Stimulated activated naive B cell treated with anti-CD40 and anti-IgM and Interleukin-4, amounts not matched to agents 10 μg/mL and 1 μg/mL and 100 μg/mL, for 72 hours (primary cell): Measurements from ENCODE around the gene KSR2.
A peak's percentile ranks its signal among the peaks of the same experiment; 100 is the strongest.

Experiments
- ATAC-seq, 2 donors: fragments of 150-1000 bp; cut with Tn5 transposase; replicated peaks; 2 replicates each; pipeline ENCODE4 v1.10.0; 2021; ENCODE audit warnings: moderate library complexity in 1 of 2
- DNase-seq: peaks from one replicate; pipeline ENCODE4 v3.0.0; 2021
- H3K27ac Mint-ChIP-seq: one replicate; pipeline ENCODE4 v1.8.0; 2022; ENCODE audit warnings: mild to moderate bottlenecking, mixed read lengths
- H3K27me3 Mint-ChIP-seq, 2 donors: one replicate each; pipeline ENCODE4 v1.8.0; 2022; ENCODE audit warnings: mixed read lengths in 2 of 2
- H3K36me3 Mint-ChIP-seq, 2 donors: one replicate each; pipeline ENCODE4 v1.8.0; 2022; ENCODE audit warnings: mixed read lengths in 2 of 2, mild to moderate bottlenecking in 1 of 2
- H3K4me1 Mint-ChIP-seq, 2 donors: one replicate each; pipeline ENCODE4 v1.8.0; 2022; ENCODE audit warnings: mixed read lengths in 2 of 2, mild to moderate bottlenecking in 1 of 2
- H3K4me3 Mint-ChIP-seq, 2 donors: one replicate each; pipeline ENCODE4 v1.8.0; 2022; ENCODE audit warnings: mild to moderate bottlenecking in 2 of 2, mixed read lengths in 2 of 2, moderate library complexity in 1 of 2
- H3K9me3 Mint-ChIP-seq, 2 donors: one replicate each; pipeline ENCODE4 v1.8.0; 2022; ENCODE audit warnings: mixed read lengths in 2 of 2, mild to moderate bottlenecking in 1 of 2

Gene KSR2

GRCh38 chr12:117589021-117589420 is 379.8 kb downstream of the KSR2 start:
- Mint-ChIP-seq H3K4me1 (no peaks in the 10 kb centered on the region), H3K4me3 (no peak overlapping the region), H3K27ac (no peak overlapping the region), H3K9me3 (peaks cover 16 to 19% of the 10 kb centered on the region in 2 donors), H3K36me3 (no peaks in the 10 kb centered on the region), H3K27me3 (peaks cover 4 to 29% of the 10 kb centered on the region in 2 donors)
- no peak for DNase-seq
- ATAC-seq: no peak

- H3K4me3 Mint-ChIP-seq: no peak overlapping the region
- peaks cover 16 to 19% of the 10 kb centered on the region in 2 donors for H3K9me3 Mint-ChIP-seq
- no peaks in the 10 kb centered on the region for H3K4me1 Mint-ChIP-seq
- DNase-seq: peak; percentile 8
- peak; percentile 39 to 54 for ATAC-seq
- H3K27ac Mint-ChIP-seq: no peak overlapping the region
- H3K27me3 Mint-ChIP-seq: peaks cover 15 to 36% of the 10 kb centered on the region in 2 donors
- H3K36me3 Mint-ChIP-seq: no peaks in the 10 kb centered on the region
Observed at GRCh38 chr12:117587631-117588287, 381.0 kb downstream of the KSR2 start.

GRCh38 chr12:117583677-117584225 is 385.0 kb downstream of the KSR2 start:
- Mint-ChIP-seq H3K4me1 (no peaks in the 10 kb centered on the region), H3K4me3 (no peak overlapping the region), H3K9me3 (peaks cover 0 to 1% of the 10 kb centered on the region in 2 donors), H3K36me3 (no peaks in the 10 kb centered on the region), H3K27me3 (peaks cover 15 to 31% of the 10 kb centered on the region in 2 donors), H3K27ac (no peak overlapping the region)
- no peak for ATAC-seq
- no peak for DNase-seq

GRCh38 chr12:117583092-117583491 is 385.7 kb downstream of the KSR2 start:
- H3K27me3 Mint-ChIP-seq: peaks cover 15 to 31% of the 10 kb centered on the region in 2 donors
- ATAC-seq: no peak

GRCh38 chr12:117582135-117582784 is 386.5 kb downstream of the KSR2 start:
- no peak for ATAC-seq
- no peak overlapping the region for H3K27ac Mint-ChIP-seq
- no peak overlapping the region for H3K4me3 Mint-ChIP-seq
- H3K36me3 Mint-ChIP-seq: no peaks in the 10 kb centered on the region
- DNase-seq: no peak
- no peaks in the 10 kb centered on the region for H3K4me1 Mint-ChIP-seq
- H3K9me3 Mint-ChIP-seq: peaks cover under 1 to 1% of the 10 kb centered on the region in 2 donors
- H3K27me3 Mint-ChIP-seq: peaks cover 15 to 30% of the 10 kb centered on the region in 2 donors

More at GRCh38 chr12:117583092-117583491, 385.7 kb downstream of the KSR2 start:
- no peak for DNase-seq
- no peak overlapping the region for H3K4me3 Mint-ChIP-seq
- H3K4me1 Mint-ChIP-seq: no peaks in the 10 kb centered on the region
- no peak overlapping the region for H3K27ac Mint-ChIP-seq
- H3K9me3 Mint-ChIP-seq: peaks cover 0 to 1% of the 10 kb centered on the region in 2 donors
- no peaks in the 10 kb centered on the region for H3K36me3 Mint-ChIP-seq

- Mint-ChIP-seq H3K36me3 (no peaks in the 10 kb centered on the region), H3K27ac (no peak overlapping the region), H3K27me3 (peaks cover 11 to 15% of the 10 kb centered on the region in 2 donors), H3K4me1 (no peaks in the 10 kb centered on the region), H3K9me3 (peaks cover 0 to 5% of the 10 kb centered on the region in 2 donors), H3K4me3 (no peak overlapping the region)
- ATAC-seq (peak; percentile 62 to 63), DNase-seq (no peak)
Observed at GRCh38 chr12:117580718-117581062, 388.1 kb downstream of the KSR2 start.

- no peak overlapping the region for H3K27ac Mint-ChIP-seq
- ATAC-seq: no peak
Observed at GRCh38 chr12:117580015-117580717, 388.6 kb downstream of the KSR2 start.

GRCh38 chr12:117577122-117577657 is 391.6 kb downstream of the KSR2 start:
- Mint-ChIP-seq H3K27me3 (peaks cover 0 to 6% of the 10 kb centered on the region in 2 donors), H3K4me3 (no peak overlapping the region), H3K9me3 (peaks cover 0 to 5% of the 10 kb centered on the region in 2 donors), H3K4me1 (no peaks in the 10 kb centered on the region), H3K36me3 (no peaks in the 10 kb centered on the region), H3K27ac (no peak overlapping the region)
- DNase-seq (no peak), ATAC-seq (no peak)

More at GRCh38 chr12:117580015-117580717, 388.6 kb downstream of the KSR2 start:
- H3K27me3 Mint-ChIP-seq: peaks cover 11 to 15% of the 10 kb centered on the region in 2 donors
- H3K9me3 Mint-ChIP-seq: peaks cover 0 to 5% of the 10 kb centered on the region in 2 donors
- no peaks in the 10 kb centered on the region for H3K4me1 Mint-ChIP-seq
- no peaks in the 10 kb centered on the region for H3K36me3 Mint-ChIP-seq
- H3K4me3 Mint-ChIP-seq: no peak overlapping the region
- DNase-seq: no peak

- Mint-ChIP-seq H3K4me3 (no peak overlapping the region), H3K27me3 (peaks cover 0 to 6% of the 10 kb centered on the region in 2 donors), H3K4me1 (no peaks in the 10 kb centered on the region), H3K36me3 (no peaks in the 10 kb centered on the region), H3K27ac (no peak overlapping the region), H3K9me3 (peaks cover 0 to 5% of the 10 kb centered on the region in 2 donors)
- DNase-seq (no peak), ATAC-seq (no peak)
Observed at GRCh38 chr12:117576053-117576452, 392.7 kb downstream of the KSR2 start.

- DNase-seq (no peak), ATAC-seq (no peak)
- peaks cover 0 to 5% of the 10 kb centered on the region in 2 donors for H3K9me3 Mint-ChIP-seq
- peaks cover 0 to 6% of the 10 kb centered on the region in 2 donors for H3K27me3 Mint-ChIP-seq
- no peak overlapping the region for H3K27ac Mint-ChIP-seq
- no peaks in the 10 kb centered on the region for H3K36me3 Mint-ChIP-seq
- no peak overlapping the region for H3K4me3 Mint-ChIP-seq
- no peaks in the 10 kb centered on the region for H3K4me1 Mint-ChIP-seq
Observed at GRCh38 chr12:117574655-117575054, 394.1 kb downstream of the KSR2 start.

GRCh38 chr12:117572755-117573154 is 396.0 kb downstream of the KSR2 start:
- H3K27me3 Mint-ChIP-seq: peaks cover 0 to 6% of the 10 kb centered on the region in 2 donors
- H3K36me3 Mint-ChIP-seq: no peaks in the 10 kb centered on the region
- H3K4me1 Mint-ChIP-seq: no peaks in the 10 kb centered on the region
- no peak overlapping the region for H3K27ac Mint-ChIP-seq
- no peak overlapping the region for H3K4me3 Mint-ChIP-seq
- ATAC-seq (no peak), DNase-seq (no peak)
- H3K9me3 Mint-ChIP-seq: peaks cover 0 to 5% of the 10 kb centered on the region in 2 donors

- peaks cover 0 to 1% of the 10 kb centered on the region in 2 donors for H3K9me3 Mint-ChIP-seq
- ATAC-seq: no peak
Observed at GRCh38 chr12:117571321-117571720, 397.5 kb downstream of the KSR2 start.

GRCh38 chr12:117570608-117571007 is 398.2 kb downstream of the KSR2 start:
- Mint-ChIP-seq H3K9me3 (peaks cover 0 to 2% of the 10 kb centered on the region in 2 donors), H3K4me3 (no peak overlapping the region), H3K27ac (no peak overlapping the region), H3K36me3 (no peaks in the 10 kb centered on the region), H3K4me1 (no peaks in the 10 kb centered on the region), H3K27me3 (peaks cover 6% of the 10 kb centered on the region in 2 donors)
- DNase-seq: no peak
- no peak for ATAC-seq

More at GRCh38 chr12:117571321-117571720, 397.5 kb downstream of the KSR2 start:
- no peaks in the 10 kb centered on the region for H3K4me1 Mint-ChIP-seq
- H3K27me3 Mint-ChIP-seq: peaks cover 6% of the 10 kb centered on the region in 2 donors
- DNase-seq: no peak
- no peaks in the 10 kb centered on the region for H3K36me3 Mint-ChIP-seq
- no peak overlapping the region for H3K27ac Mint-ChIP-seq
- H3K4me3 Mint-ChIP-seq: no peak overlapping the region

GRCh38 chr12:117567644-117568216 is 401.1 kb downstream of the KSR2 start:
- H3K36me3 Mint-ChIP-seq: no peaks in the 10 kb centered on the region
- no peak overlapping the region for H3K4me3 Mint-ChIP-seq
- H3K27ac Mint-ChIP-seq: no peak overlapping the region
- peaks cover 0 to 2% of the 10 kb centered on the region in 2 donors for H3K9me3 Mint-ChIP-seq
- H3K27me3 Mint-ChIP-seq: peaks cover 4 to 11% of the 10 kb centered on the region in 2 donors
- ATAC-seq: peak in 1 of 2 donors; percentile 46
- H3K4me1 Mint-ChIP-seq: no peaks in the 10 kb centered on the region
- DNase-seq: no peak
